H1 (cell line): Measurements from ENCODE around the gene C22orf39. TPM values are rescaled to one million over a fixed set of nuclear protein-coding genes. Genes with fewer than 3 reads are reported as not detected.

Source experiments
- CTCF ChIA-PET: fragments of 300-600 bp; sonication (Branson Sonifier 250); formaldehyde crosslinking; loops from one replicate; lab custom pipeline; 2021; ENCODE audit not compliant: partially characterized antibody; lab: Charles Lee
- POLR2A ChIA-PET: fragments of 300-600 bp; sonication (Branson Sonifier 250); formaldehyde crosslinking; loops from one replicate; lab custom pipeline; 2021; ENCODE audit warnings: inconsistent platforms; ENCODE audit not compliant: partially characterized antibody; lab: Charles Lee
- DNase-seq, 2 experiments: peaks; one replicate each; pipeline versions ENCODE4 v3.0.0 to v3.0.0-alpha.2; 2010 to 2022; ENCODE audit warnings: low spot score in 2 of 2, low read depth in 1 of 2, mixed read lengths in 1 of 2
- FAIRE-seq: peaks from 2 replicates; lab custom pipeline; 2011; peaks lifted over from hg19 to GRCh38; lab: Jason Lieb, UNC
- H2AFZ ChIP-seq: 2 replicates; pipeline ENCODE4 v1.8.1; 2012; ENCODE audit warnings: low read length, inconsistent platforms
- H2AK5ac ChIP-seq: 2 replicates; pipeline ENCODE4 v1.6.1; 2013; ENCODE audit warnings: low read depth, low read length
- H2BK120ac ChIP-seq: replicated peaks from 2 replicates; pipeline ENCODE3; 2013; ENCODE audit warnings: low read depth, low read length, inconsistent platforms
- H2BK12ac ChIP-seq: 2 replicates; pipeline ENCODE4 v1.6.1; 2013; ENCODE audit warnings: low read depth, low read length
- H2BK15ac ChIP-seq: 2 replicates; pipeline ENCODE4 v1.6.1; 2013; ENCODE audit warnings: low read length
- H2BK20ac ChIP-seq: 2 replicates; pipeline ENCODE4 v1.6.1; 2013; ENCODE audit warnings: low read length
- H2BK5ac ChIP-seq: 2 replicates; pipeline ENCODE4 v1.6.1; 2013; ENCODE audit warnings: low read depth, low read length
- H3K14ac ChIP-seq: 2 replicates; pipeline ENCODE4 v1.6.1; 2013; ENCODE audit warnings: inconsistent platforms; ENCODE audit not compliant: insufficient read length
- H3K18ac ChIP-seq: 2 replicates; pipeline ENCODE4 v1.6.1; 2013; ENCODE audit warnings: low read length; ENCODE audit errors: extremely low read depth
- H3K23ac ChIP-seq: 2 replicates; pipeline ENCODE4 v1.6.1; 2013; ENCODE audit warnings: inconsistent platforms; ENCODE audit not compliant: insufficient read length
- H3K23me2 ChIP-seq: 2 replicates; pipeline ENCODE4 v1.6.1; 2013; ENCODE audit warnings: low read depth, low read length
- H3K27ac ChIP-seq: 2 replicates; pipeline ENCODE4 v1.6.1; 2011; ENCODE audit warnings: low read depth, low read length, inconsistent platforms
- H3K27me3 ChIP-seq, 4 experiments: replicated peaks in 1 of 4; 1 replicate in 1 of 4; 2 replicates in 3 of 4; pipeline versions ENCODE4 v1.6.1 to v1.8.1; 2011 to 2013; ENCODE audit warnings: low read length in 3 of 4, mild to moderate bottlenecking in 3 of 4, inconsistent platforms in 2 of 4, mixed read lengths in 2 of 4, moderate library complexity in 1 of 4; ENCODE audit not compliant: control insufficient read depth in 3 of 4, insufficient read depth in 3 of 4; ENCODE audit errors: extremely low read depth in 1 of 4
- H3K36me3 ChIP-seq, 4 experiments: 2 replicates each; pipeline versions ENCODE4 v1.6.1 to v1.8.1; 2011 to 2013; ENCODE audit warnings: mild to moderate bottlenecking in 4 of 4, low read length in 3 of 4, moderate library complexity in 2 of 4, control low read depth in 1 of 4, inconsistent platforms in 1 of 4; ENCODE audit not compliant: insufficient read depth in 4 of 4, control insufficient read depth in 2 of 4
- H3K4ac ChIP-seq: replicated peaks from 2 replicates; pipeline ENCODE3; 2013; ENCODE audit warnings: low read length, low read depth, mixed read lengths, inconsistent platforms; ENCODE audit not compliant: insufficient read length
- H3K4me1 ChIP-seq, 4 experiments: replicated peaks in 1 of 4; 1 replicate in 1 of 4; 2 replicates in 3 of 4; pipeline versions ENCODE4 v1.6.1 to v1.8.1; 2011 to 2013; ENCODE audit warnings: low read length in 3 of 4, inconsistent platforms in 2 of 4, mixed read lengths in 1 of 4; ENCODE audit not compliant: insufficient read depth in 4 of 4, control insufficient read depth in 3 of 4
- H3K4me2 ChIP-seq, 2 experiments: 2 replicates each; pipeline versions ENCODE4 v1.6.1 to v1.8.1; 2011 to 2013; ENCODE audit warnings: low read depth in 2 of 2, low read length in 2 of 2, control low read depth in 1 of 2, inconsistent platforms in 1 of 2, mild to moderate bottlenecking in 1 of 2; ENCODE audit not compliant: insufficient read depth in 1 of 2
- H3K4me3 ChIP-seq, 4 experiments: fragments of 200-600, 300-600 bp in 1 of 4; sonication (generic), shearing (Covaris generic), sonication (Bioruptor Twin) in 1 of 4; 2 replicates each; pipeline versions ENCODE4 v1.5.1 to v1.8.1; 2011 to 2016; ENCODE audit warnings: low read length in 4 of 4, low read depth in 3 of 4, control low read depth in 2 of 4, inconsistent platforms in 2 of 4, mild to moderate bottlenecking in 2 of 4, mixed read lengths in 1 of 4, moderate library complexity in 1 of 4; ENCODE audit not compliant: insufficient read depth in 2 of 4; ENCODE audit errors: extremely low read depth in 1 of 4
- H3K56ac ChIP-seq: replicated peaks from 2 replicates; pipeline ENCODE3; 2013; ENCODE audit warnings: low read depth, mild to moderate bottlenecking, mixed read lengths, low read length, inconsistent platforms; ENCODE audit not compliant: insufficient read length
- H3K79me1 ChIP-seq: 2 replicates; pipeline ENCODE4 v1.6.1; 2013; ENCODE audit warnings: low read depth, low read length, control low read depth
- H3K79me2 ChIP-seq, 2 experiments: 2 replicates each; pipeline versions ENCODE4 v1.6.1 to v1.8.1; 2012 to 2013; ENCODE audit warnings: low read length in 2 of 2, mild to moderate bottlenecking in 2 of 2, inconsistent platforms in 1 of 2; ENCODE audit not compliant: insufficient read depth in 2 of 2, control insufficient read depth in 1 of 2
- H3K9ac ChIP-seq, 4 experiments: replicated peaks in 1 of 4; 1 replicate in 1 of 4; 2 replicates in 3 of 4; pipeline versions ENCODE4 v1.6.1 to v1.8.1; 2011 to 2013; ENCODE audit warnings: low read depth in 3 of 4, low read length in 3 of 4, control low read depth in 2 of 4, mild to moderate bottlenecking in 2 of 4, moderate library complexity in 2 of 4, inconsistent platforms in 1 of 4; ENCODE audit errors: extremely low read depth in 1 of 4
- H3K9me3 ChIP-seq, 2 experiments: 2 replicates each; pipeline versions ENCODE4 v1.6.1 to v1.8.1; 2012 to 2013; ENCODE audit warnings: mild to moderate bottlenecking in 2 of 2, moderate library complexity in 2 of 2, control low read depth in 1 of 2, inconsistent platforms in 1 of 2, low read depth in 1 of 2, low read length in 1 of 2, mixed read lengths in 1 of 2; ENCODE audit not compliant: insufficient read depth in 2 of 2
- H4K20me1 ChIP-seq, 2 experiments: replicated peaks in 1 of 2; 2 replicates each; pipeline versions ENCODE3 to v1.8.1; 2011 to 2013; ENCODE audit warnings: inconsistent platforms in 2 of 2, low read length in 2 of 2, mild to moderate bottlenecking in 1 of 2; ENCODE audit not compliant: insufficient read depth in 2 of 2, control insufficient read depth in 1 of 2
- H4K5ac ChIP-seq: 2 replicates; pipeline ENCODE4 v1.6.1; 2013; ENCODE audit warnings: low read length, low read depth, mixed read lengths, inconsistent platforms; ENCODE audit not compliant: insufficient read length
- H4K8ac ChIP-seq: 2 replicates; pipeline ENCODE4 v1.8.0; 2013; ENCODE audit warnings: mild to moderate bottlenecking, moderate library complexity, low read length, inconsistent platforms; ENCODE audit not compliant: insufficient read depth; ENCODE audit errors: extremely low read depth
- H4K91ac ChIP-seq: replicated peaks from 2 replicates; pipeline ENCODE3; 2013; ENCODE audit warnings: low read length, mixed read lengths, inconsistent platforms; ENCODE audit not compliant: insufficient read length
- BRCA1 ChIP-seq: IDR thresholded peaks from 2 replicates; pipeline ENCODE4 v1.6.1; 2012; ENCODE audit warnings: low read depth, low read length, improper control_type of control experiment
- CTBP2 ChIP-seq: IDR thresholded peaks from 2 replicates; pipeline ENCODE4 v1.7.0; 2011; ENCODE audit warnings: borderline replicate concordance, mild to moderate bottlenecking, moderate library complexity, mixed read lengths, low read length; ENCODE audit not compliant: insufficient read depth, insufficient read length
- EP300 ChIP-seq, 2 experiments: IDR thresholded peaks; 1 replicate in 1 of 2; 2 replicates in 1 of 2; pipeline ENCODE4 v1.6.1; 2011 to 2012; ENCODE audit warnings: low read depth in 2 of 2, low read length in 2 of 2, mild to moderate bottlenecking in 2 of 2, borderline replicate concordance in 1 of 2, inconsistent platforms in 1 of 2, moderate library complexity in 1 of 2
- NANOG ChIP-seq: IDR thresholded peaks from 2 replicates; pipeline ENCODE4 v1.6.1; 2011; ENCODE audit warnings: low read length, low read depth, mild to moderate bottlenecking, inconsistent platforms; ENCODE audit not compliant: insufficient read depth, poor library complexity, severe bottlenecking
- RXRA ChIP-seq: IDR thresholded peaks from 2 replicates; pipeline ENCODE4 v1.6.1; 2011; ENCODE audit warnings: low read depth, mild to moderate bottlenecking, low read length, moderate library complexity; ENCODE audit not compliant: insufficient read depth
- SIN3A ChIP-seq, 2 experiments: IDR thresholded peaks in 1 of 2; conservative IDR thresholded peaks in 1 of 2; 2 replicates each; pipeline ENCODE4 v1.6.1; 2011 to 2012; ENCODE audit warnings: low read length in 2 of 2, improper control_type of control experiment in 1 of 2, low read depth in 1 of 2, mild to moderate bottlenecking in 1 of 2
- SIX5 ChIP-seq: IDR thresholded peaks from 2 replicates; pipeline ENCODE4 v1.6.1; 2011; ENCODE audit warnings: mild to moderate bottlenecking, low read depth, low read length
- SP2 ChIP-seq: IDR thresholded peaks from 2 replicates; pipeline ENCODE4 v1.6.1; 2012; ENCODE audit warnings: mild to moderate bottlenecking, low read length, inconsistent platforms
- WGBS, 2 experiments: shearing (Covaris generic) in 1 of 2; methylation state at CpG; one replicate each; pipeline versions ENCODE4 v1.1.6 to v1.1.7; 2013 to 2015; ENCODE audit warnings: low lambda C conversion rate in 2 of 2, mixed read lengths in 2 of 2, inconsistent platforms in 1 of 2, low coverage in 1 of 2, missing lambda C conversion rate in 1 of 2; ENCODE audit not compliant: insufficient replicate concordance in 2 of 2, insufficient coverage in 1 of 2, insufficient read length in 1 of 2; ENCODE audit errors: extremely low coverage in 1 of 2, missing lambda C conversion rate in 1 of 2; 5-methylcytosine and 5-hydroxymethylcytosine counted together
- polyA plus RNA-seq, 7 experiments: library from polyadenylated mRNA; depleted of rRNA in 3 of 7; stranded (reverse) in 5 of 7; unstranded in 2 of 7; fragments of >200 nt in 5 of 7; fragments of 200-250 nt in 2 of 7; gene quantifications; 1 replicate in 5 of 7; 2 replicates in 1 of 7; 4 replicates in 1 of 7; pipeline versions ENCODE4 v1.2.1 to v1.2.3, GENCODE V29; 2011 to 2013; ENCODE audit warnings: missing spikeins in 2 of 7, mixed read lengths in 2 of 7
- total RNA-seq: library from RNA; stranded (reverse); fragmentation: NEBNext Ultra II Directional; extraction: Animal tissue kit (Norgen Biotek cat#: 25700); gene quantifications from 2 replicates; pipeline ENCODE4 v1.2.1, GENCODE V29; 2021
- TF ChIP-seq, protein P1 (sequence below): IDR thresholded peaks from 2 replicates; pipeline ENCODE4 v1.6.1; 2012; ENCODE audit warnings: inconsistent platforms

Gene C22orf39
- total and polyA plus RNA-seq, 2 of the 8 experiments (the other 6 are each of a cell fraction or from before 2014, with no cell fraction given), result 22.7 to 27.7 TPM

DNA sequence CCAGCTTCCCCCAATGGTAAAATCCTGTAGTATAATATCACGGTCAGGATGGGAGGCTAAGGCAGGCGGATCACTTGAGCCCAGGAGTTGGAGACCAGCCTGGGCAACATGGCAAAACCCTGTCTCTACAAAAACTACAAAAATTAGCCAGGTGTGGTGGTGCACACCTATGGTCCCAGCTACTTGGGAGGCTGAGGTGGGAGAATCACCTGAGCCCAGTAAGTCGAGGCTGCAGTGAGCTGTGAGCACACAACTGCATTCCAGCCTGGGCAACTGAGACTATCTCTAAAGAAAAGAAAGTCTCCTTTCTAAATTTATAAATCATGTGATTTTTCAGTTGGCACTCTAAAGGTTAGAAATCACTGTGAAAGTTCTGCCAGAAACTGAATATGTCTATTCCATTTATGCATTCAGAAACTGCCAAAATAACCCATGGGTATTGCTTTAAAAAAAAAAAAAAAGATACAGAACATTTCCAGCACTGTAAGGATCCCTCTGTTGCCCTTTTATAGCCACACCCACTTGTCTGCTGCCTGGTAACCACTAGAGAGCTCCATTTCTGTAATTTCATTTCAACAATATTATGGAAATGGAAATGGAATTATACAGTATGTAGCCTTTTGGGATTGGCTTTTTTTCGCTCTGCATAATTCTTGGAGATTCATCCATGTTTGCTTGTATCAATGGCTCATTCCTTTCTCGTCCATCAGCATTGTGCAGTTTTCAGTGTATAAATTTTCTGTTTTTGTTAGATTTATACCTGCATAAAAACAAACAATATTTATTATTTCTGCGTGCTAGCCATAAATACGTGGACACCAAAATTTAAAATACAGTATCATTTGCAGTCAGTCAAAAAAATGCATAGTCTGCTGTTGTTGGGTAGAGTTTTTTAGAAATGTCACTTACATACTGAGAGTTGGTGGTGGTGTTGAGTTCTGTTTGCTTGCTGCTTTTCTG, 41.7 kb upstream of the C22orf39 start:
- H4K91ac ChIP-seq, result no peak overlapping the region
- no peaks in the 10 kb centered on the region for H3K79me2 ChIP-seq
- no peak overlapping the region for H3K4me2 ChIP-seq
- H2BK15ac ChIP-seq, result no peak overlapping the region
- peaks cover 22 to 51% (median 34%) of the 10 kb centered on the region in 4 experiments for H3K36me3 ChIP-seq
- H3K23me2 ChIP-seq, result no peaks in the 10 kb centered on the region
- no peak overlapping the region for H2AK5ac ChIP-seq
- H2BK20ac ChIP-seq, result no peak overlapping the region
- 86% methylated on average over 7 of the region's 7 CpGs; no CpG with 5 or more reads in 1 of the 2 experiments for WGBS, 2 experiments
- H2BK5ac ChIP-seq, result no peak overlapping the region
- H3K23ac ChIP-seq, result no peak overlapping the region
- H3K9me3 ChIP-seq, result no peaks in the 10 kb centered on the region
- no peaks in the 10 kb centered on the region for H3K4me1 ChIP-seq
- ChIA-PET CTCF (interaction anchor here (0.9 to 1.6 kb wide), 4 partner anchors 13 to 143 kb away, joined by 3 to 4 read pairs (median 4); no protein-coding TSS in a partner anchor), POLR2A (interaction anchor here (0.6 to 2.4 kb wide), 3 partner anchors 9 to 95 kb away, joined by 3 to 13 read pairs (median 3); partner anchors contain the start of gene CDC45)
- H3K27me3 ChIP-seq, result no peaks in the 10 kb centered on the region
- no peak overlapping the region for H4K5ac ChIP-seq
- H2BK12ac ChIP-seq, result no peak overlapping the region
- no peak overlapping the region for H3K56ac ChIP-seq
- no peak overlapping the region for H2AFZ ChIP-seq
- no peak overlapping the region for H3K27ac ChIP-seq
- H3K14ac ChIP-seq, result no peak overlapping the region
- DNase-seq, result no peak
- H4K20me1 ChIP-seq, result peaks cover 3% of the 10 kb centered on the region in 2 experiments
- FAIRE-seq, result no peak
- H3K18ac ChIP-seq, result no peak overlapping the region
- H4K8ac ChIP-seq, result no peak overlapping the region
- no peak overlapping the region for H3K4ac ChIP-seq
- H2BK120ac ChIP-seq, result no peak overlapping the region
- H3K9ac ChIP-seq, result no peak overlapping the region
- no peak for TF ChIP-seq EP300 (IDR thresholded peaks at IDR 0.05; ENCODE audit: borderline replicate concordance in 1 of 2, low read depth in 2 of 2, low read length in 2 of 2)
- no peak for TF ChIP-seq NANOG
- TF ChIP-seq CTBP2, result no peak
- TF ChIP-seq SP2, result no peak
- no peak for TF ChIP-seq SIN3A (conservative IDR thresholded peaks at IDR 0.05 in 1 of 2, IDR thresholded peaks at IDR 0.05 in 1 of 2; ENCODE audit: low read depth in 1 of 2, low read length in 2 of 2)
- TF ChIP-seq BRCA1, result no peak
- TF ChIP-seq, protein P1, sequence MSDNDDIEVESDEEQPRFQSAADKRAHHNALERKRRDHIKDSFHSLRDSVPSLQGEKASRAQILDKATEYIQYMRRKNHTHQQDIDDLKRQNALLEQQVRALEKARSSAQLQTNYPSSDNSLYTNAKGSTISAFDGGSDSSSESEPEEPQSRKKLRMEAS, result no peak
- no peak for TF ChIP-seq SIX5
- no peak for TF ChIP-seq RXRA
- H3K4me3 ChIP-seq, result no peak overlapping the region
- no peaks in the 10 kb centered on the region; the same call in 1 of the 2 replicates for H3K79me1 ChIP-seq
